Measurements from ENCODE around the gene MFF.
A peak's percentile ranks its signal among the peaks of the same experiment; 100 is the strongest.
"Not testable (repeated sequence)": the region's sequence is repeated elsewhere in the genome, so short reads cannot be mapped to it uniquely, and the experiment has no call there.

Gene MFF

DNA sequence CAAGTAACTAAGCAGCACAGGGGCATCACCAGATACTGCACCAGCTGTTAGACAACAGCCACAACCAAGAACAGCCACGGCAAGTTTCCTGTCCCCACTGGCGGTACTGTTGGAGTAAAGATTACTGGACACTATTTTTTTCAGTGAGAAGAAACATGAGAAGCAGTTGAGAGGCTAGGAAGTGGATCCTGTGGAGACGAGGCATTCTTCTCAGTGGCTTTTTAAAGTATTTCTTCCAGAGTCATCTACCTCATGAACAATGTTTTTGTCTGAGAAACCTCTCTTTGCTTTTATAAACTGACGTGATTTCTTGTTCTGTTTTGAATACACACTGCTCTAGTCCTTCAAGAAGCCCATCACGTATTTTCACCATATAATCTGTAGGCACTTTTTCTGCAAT, 35.3 kb downstream of the MFF start:
- H3K4me1 Mint-ChIP-seq = peaks cover 7% of the 10 kb centered on the region
- ATAC-seq (no peak), DNase-seq (no peak)
- H3K27ac Mint-ChIP-seq = no peak overlapping the region
- no peaks in the 10 kb centered on the region for H3K27me3 Mint-ChIP-seq
- no peak overlapping the region for H3K4me3 Mint-ChIP-seq
- H3K9me3 Mint-ChIP-seq = no peaks in the 10 kb centered on the region

DNA sequence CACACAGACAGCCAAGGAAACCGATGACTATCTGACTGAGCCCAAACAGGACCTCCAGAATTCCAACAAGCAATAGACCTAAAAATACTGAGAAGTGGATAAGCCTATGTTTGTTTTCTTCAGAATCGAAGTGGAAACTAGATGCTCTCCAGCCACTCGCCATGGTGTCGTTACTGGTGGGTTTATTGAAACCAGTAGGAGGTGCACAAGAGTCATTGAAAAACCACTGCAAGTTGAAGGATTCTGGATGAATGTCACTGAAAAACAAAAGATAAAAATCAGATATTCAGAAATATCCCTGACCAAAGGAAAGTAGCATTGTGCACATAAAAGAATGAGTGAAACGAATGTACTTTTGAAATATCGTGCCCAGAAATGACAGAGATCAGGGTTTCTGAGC, 38.7 kb downstream of the MFF start:
- Mint-ChIP-seq H3K9me3 (no peaks in the 10 kb centered on the region), H3K27me3 (no peaks in the 10 kb centered on the region), H3K4me3 (no peak overlapping the region), H3K27ac (no peak overlapping the region), H3K4me1 (peaks cover 7% of the 10 kb centered on the region)
- no peak for ATAC-seq
- no peak for DNase-seq

GRCh38 chr2:227364585-227365263, 39.7 kb downstream of the MFF start:
- H3K9me3 Mint-ChIP-seq, DNase-seq, H3K27me3 Mint-ChIP-seq, ATAC-seq, H3K27ac Mint-ChIP-seq, H3K4me1 Mint-ChIP-seq, H3K4me3 Mint-ChIP-seq: not testable (repeated sequence)

GRCh38 chr2:227365833-227366232, 40.8 kb downstream of the MFF start:
- no peak overlapping the region for H3K27ac Mint-ChIP-seq
- no peak overlapping the region for H3K4me3 Mint-ChIP-seq
- H3K27me3 Mint-ChIP-seq = no peaks in the 10 kb centered on the region
- no peaks in the 10 kb centered on the region for H3K9me3 Mint-ChIP-seq
- ATAC-seq = no peak
- H3K4me1 Mint-ChIP-seq = peaks cover 7% of the 10 kb centered on the region
- DNase-seq = no peak

- H3K4me3 Mint-ChIP-seq = no peak overlapping the region
- peaks cover 7% of the 10 kb centered on the region for H3K4me1 Mint-ChIP-seq
- no peaks in the 10 kb centered on the region for H3K9me3 Mint-ChIP-seq
- no peaks in the 10 kb centered on the region for H3K27me3 Mint-ChIP-seq
- ATAC-seq (no peak), DNase-seq (no peak)
- peak overlapping the region in 1 of 2 donors; percentile 30 for H3K27ac Mint-ChIP-seq
Observed at GRCh38 chr2:227366769-227367426, 41.8 kb downstream of the MFF start.

GRCh38 chr2:227367427-227367795, 42.4 kb downstream of the MFF start:
- H3K4me1 Mint-ChIP-seq = peaks cover 7% of the 10 kb centered on the region
- no peak overlapping the region for H3K4me3 Mint-ChIP-seq
- no peak for ATAC-seq
- H3K27me3 Mint-ChIP-seq = no peaks in the 10 kb centered on the region
- no peak overlapping the region for H3K27ac Mint-ChIP-seq
- DNase-seq = no peak
- no peaks in the 10 kb centered on the region for H3K9me3 Mint-ChIP-seq

DNA sequence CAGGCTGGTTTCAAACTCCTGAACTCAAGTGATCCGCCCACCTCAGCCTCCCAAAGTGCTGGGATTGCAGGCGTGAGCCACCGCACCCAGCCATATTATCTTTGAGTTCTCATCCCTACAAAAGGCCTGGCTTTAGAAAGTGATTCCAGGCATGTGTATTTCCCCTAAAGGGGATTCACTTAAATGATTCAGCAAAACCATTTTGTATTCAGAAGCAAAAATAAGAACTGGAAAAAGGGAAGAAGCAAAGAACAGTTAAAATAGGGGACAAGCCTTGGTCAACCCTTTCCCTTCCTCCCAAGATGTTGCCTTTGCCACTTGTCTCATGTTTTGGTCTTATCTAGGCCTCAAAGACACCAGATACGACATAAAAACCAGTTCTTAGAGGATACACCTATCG, 43.5 kb downstream of the MFF start:
- H3K27me3 Mint-ChIP-seq = no peaks in the 10 kb centered on the region
- H3K9me3 Mint-ChIP-seq = no peaks in the 10 kb centered on the region
- peaks cover 4% of the 10 kb centered on the region for H3K4me1 Mint-ChIP-seq
- ATAC-seq (no peak), DNase-seq (no peak)
- no peak overlapping the region for H3K4me3 Mint-ChIP-seq
- H3K27ac Mint-ChIP-seq = no peak overlapping the region

GRCh38 chr2:227370092-227370491, 45.0 kb downstream of the MFF start:
- DNase-seq (no peak), ATAC-seq (no peak)
- no peaks in the 10 kb centered on the region for H3K4me1 Mint-ChIP-seq
- H3K27me3 Mint-ChIP-seq = no peaks in the 10 kb centered on the region
- H3K27ac Mint-ChIP-seq = no peak overlapping the region
- no peak overlapping the region for H3K4me3 Mint-ChIP-seq
- H3K9me3 Mint-ChIP-seq = no peaks in the 10 kb centered on the region

DNA sequence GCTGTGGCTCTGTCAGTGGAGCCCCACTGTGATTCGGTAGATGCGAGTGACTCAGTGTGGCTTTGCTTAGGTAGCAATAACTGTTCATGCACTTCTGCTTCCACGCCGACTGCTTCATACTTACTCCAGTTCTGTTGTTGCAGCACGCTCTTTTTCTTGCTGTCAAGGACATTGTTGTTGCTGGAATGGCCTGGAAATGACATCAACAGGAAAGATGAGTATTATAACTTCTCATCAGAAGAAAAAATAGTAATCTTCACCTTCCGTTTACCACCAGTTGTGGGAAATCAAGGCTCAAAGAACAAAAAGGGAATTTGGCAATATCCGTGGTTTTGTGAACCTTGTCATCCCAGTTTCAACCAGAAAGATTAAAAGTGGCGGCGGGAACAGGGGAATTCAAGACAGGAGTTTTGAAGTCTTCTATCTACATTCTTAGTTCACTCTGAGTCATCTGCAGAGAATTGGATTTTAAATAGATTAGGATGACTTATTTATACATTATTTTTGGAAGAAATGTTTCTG, 45.8 kb downstream of the MFF start:
- H3K4me1 Mint-ChIP-seq = no peaks in the 10 kb centered on the region
- no peak overlapping the region for H3K27ac Mint-ChIP-seq
- H3K27me3 Mint-ChIP-seq = no peaks in the 10 kb centered on the region
- ATAC-seq (peak; percentile 52), DNase-seq (no peak)
- no peaks in the 10 kb centered on the region for H3K9me3 Mint-ChIP-seq
- no peak overlapping the region for H3K4me3 Mint-ChIP-seq

DNA sequence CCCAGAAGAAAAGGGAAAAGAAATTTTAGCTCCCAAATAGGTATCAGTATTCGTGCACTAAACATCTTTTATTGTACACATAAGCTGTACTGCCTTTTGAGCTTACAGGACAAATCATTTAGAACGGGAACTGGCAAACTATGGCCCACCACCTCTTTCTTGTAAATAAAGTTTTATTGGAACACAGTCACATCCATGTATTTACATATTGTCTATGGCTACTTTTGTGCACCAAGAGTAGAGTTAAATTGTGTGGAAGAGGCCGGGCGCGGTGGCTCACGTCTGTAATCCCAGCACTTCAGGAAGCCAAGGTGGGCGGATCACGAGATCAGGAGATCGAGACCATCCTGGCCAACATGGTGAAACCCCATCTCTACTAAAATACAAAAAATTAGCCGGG, 48.3 kb downstream of the MFF start:
- Mint-ChIP-seq H3K4me1 (no peaks in the 10 kb centered on the region), H3K4me3 (peak overlapping the region in 1 of 2 donors; percentile 15), H3K27me3 (no peaks in the 10 kb centered on the region), H3K27ac (no peak overlapping the region), H3K9me3 (no peaks in the 10 kb centered on the region)
- ATAC-seq = no peak
- no peak for DNase-seq

DNA sequence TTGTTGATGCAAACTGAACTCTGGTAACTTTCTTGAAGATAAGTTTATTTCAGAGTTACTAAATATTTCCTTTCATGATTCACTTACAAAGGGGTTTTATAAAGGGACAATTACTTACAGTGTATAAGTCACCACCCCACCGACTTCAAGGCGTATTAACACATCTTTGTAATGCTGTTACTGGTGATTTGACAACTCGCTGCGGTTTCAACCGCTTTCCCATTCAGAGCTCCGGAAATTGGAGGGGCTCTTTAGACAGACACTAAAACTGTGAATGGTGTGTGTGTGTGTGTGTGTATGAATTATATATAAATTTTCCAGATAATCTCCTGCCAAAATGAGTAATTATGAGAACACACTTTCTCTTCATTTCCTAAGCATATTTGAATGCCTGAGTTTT, 49.1 kb downstream of the MFF start:
- DNase-seq = peak; percentile 8 to 57
- H3K27me3 Mint-ChIP-seq = no peaks in the 10 kb centered on the region
- H3K9me3 Mint-ChIP-seq = no peaks in the 10 kb centered on the region
- peak; percentile 95 for ATAC-seq
- peak overlapping the region in 1 of 2 donors; percentile 51 for H3K27ac Mint-ChIP-seq
- H3K4me3 Mint-ChIP-seq = no peak overlapping the region
- no peaks in the 10 kb centered on the region for H3K4me1 Mint-ChIP-seq

DNA sequence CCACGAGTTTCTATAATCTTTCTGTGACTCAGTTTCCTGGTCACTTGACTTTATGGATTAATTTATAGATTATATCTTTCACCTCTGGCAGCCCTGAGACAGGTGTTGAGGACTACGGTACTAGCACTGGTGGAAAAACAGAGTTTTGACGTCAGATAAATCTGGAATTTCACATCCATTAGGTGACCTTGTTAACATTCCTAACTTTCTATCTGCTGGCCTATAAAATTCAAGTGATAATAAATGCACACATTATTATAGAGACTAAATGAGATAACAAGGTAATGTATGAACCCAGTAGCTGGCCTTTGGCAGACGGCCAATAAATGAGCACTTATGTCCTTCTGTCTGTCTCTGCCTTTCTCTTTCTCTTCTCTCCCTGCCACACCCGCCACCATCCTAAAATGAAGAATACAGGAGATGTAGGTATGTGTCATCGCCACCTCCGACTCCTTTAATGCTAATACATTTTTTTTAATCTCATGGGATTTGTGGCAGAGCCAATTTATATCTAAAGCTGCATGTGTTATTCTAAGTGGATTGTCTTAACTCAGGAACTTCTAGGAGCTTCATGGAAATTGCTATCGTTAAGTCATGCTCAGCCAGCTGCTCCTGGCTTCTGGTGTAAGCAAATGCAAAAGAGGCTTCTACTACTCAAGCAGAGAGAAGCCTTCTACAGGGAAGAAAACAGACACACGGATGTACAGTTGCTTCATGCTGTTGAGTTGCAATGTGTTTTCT, 51.8 kb downstream of the MFF start:
- peaks cover 4% of the 10 kb centered on the region for H3K4me1 Mint-ChIP-seq
- H3K27me3 Mint-ChIP-seq = no peaks in the 10 kb centered on the region
- no peak overlapping the region for H3K4me3 Mint-ChIP-seq
- H3K27ac Mint-ChIP-seq = no peak overlapping the region
- H3K9me3 Mint-ChIP-seq = peaks cover 6 to 9% of the 10 kb centered on the region in 2 donors
- ATAC-seq = no peak
- no peak for DNase-seq

- Mint-ChIP-seq H3K9me3 (peaks cover 15 to 16% of the 10 kb centered on the region in 2 donors), H3K27ac (no peak overlapping the region), H3K27me3 (no peaks in the 10 kb centered on the region), H3K4me1 (peaks cover 13% of the 10 kb centered on the region), H3K4me3 (no peak overlapping the region)
- ATAC-seq = no peak
- DNase-seq = no peak
Observed at GRCh38 chr2:227377467-227378351, 52.7 kb downstream of the MFF start.

GRCh38 chr2:227378371-227378782, 53.3 kb downstream of the MFF start:
- H3K4me1 Mint-ChIP-seq = peaks cover 14% of the 10 kb centered on the region
- H3K27ac Mint-ChIP-seq = no peak overlapping the region

GRCh38 chr2:227379095-227379494, 54.0 kb downstream of the MFF start, which contains the start of gene TM4SF20:
TSS of gene TM4SF20 (minus strand) at chr2:227379306. CDS start at chr2:227379268, 38 bp downstream.
- Mint-ChIP-seq H3K4me3 (no peak within 1 kb of the TSS), H3K27me3 (no peaks in the 10 kb centered on the region), H3K4me1 (peaks cover 14% of the 10 kb centered on the region), H3K9me3 (peaks cover 24 to 25% of the 10 kb centered on the region in 2 donors), H3K27ac (peak within 1 kb of the TSS in 1 of 2 donors; percentile 75)
- no peak for ATAC-seq
- DNase-seq = no peak

More at GRCh38 chr2:227378371-227378782, 53.3 kb downstream of the MFF start:
- DNase-seq (no peak), ATAC-seq (no peak)
- H3K4me3 Mint-ChIP-seq = no peak overlapping the region
- H3K9me3 Mint-ChIP-seq = peaks cover 17 to 19% of the 10 kb centered on the region in 2 donors
- H3K27me3 Mint-ChIP-seq = no peaks in the 10 kb centered on the region
